GM21423 (cell line): Measurements from ENCODE around the gene DOCK10.
"Not testable (repeated sequence)": the region's sequence is repeated elsewhere in the genome, so short reads cannot be mapped to it uniquely, and the experiment has no call there.

Experiments
- ATAC-seq: cut with Tn5 transposase; IDR thresholded peaks from one replicate; pipeline ENCODE4 v1.9.1; 2021; ENCODE audit warnings: mild to moderate bottlenecking, moderate library complexity; ENCODE audit not compliant: unreplicated experiment

DOCK10 gene

GRCh38 chr2:225041851-225042799 lies at the start of gene DOCK10:
DOCK10 (minus strand) TSS chr2:225042468; CDS start chr2:225042374, 94 bp downstream.
- ATAC-seq: peak; percentile 26

GRCh38 chr2:225091336-225091735 lies 49.1 kb upstream of the DOCK10 start:
- ATAC-seq: no peak

GRCh38 chr2:225090746-225091145 lies 48.5 kb upstream of the DOCK10 start:
- ATAC-seq: no peak

- ATAC-seq: no peak
Measured at GRCh38 chr2:225086915-225087314, 44.6 kb upstream of the DOCK10 start.

GRCh38 chr2:225086439-225086838 lies 44.2 kb upstream of the DOCK10 start:
- ATAC-seq: no peak

- no peak for ATAC-seq
Measured at GRCh38 chr2:225083276-225083675, 41.0 kb upstream of the DOCK10 start.

GRCh38 chr2:225076125-225076524 lies 33.9 kb upstream of the DOCK10 start:
- no peak for ATAC-seq

GRCh38 chr2:225074919-225075681 lies 32.8 kb upstream of the DOCK10 start:
- ATAC-seq: no peak

GRCh38 chr2:225074366-225074765 lies 32.1 kb upstream of the DOCK10 start:
- no peak for ATAC-seq

GRCh38 chr2:225073198-225073597 lies 30.9 kb upstream of the DOCK10 start:
- no peak for ATAC-seq

GRCh38 chr2:225072444-225072843 lies 30.2 kb upstream of the DOCK10 start:
- ATAC-seq: no peak

GRCh38 chr2:225070811-225071210 lies 28.5 kb upstream of the DOCK10 start:
- no peak for ATAC-seq

- no peak for ATAC-seq
Measured at GRCh38 chr2:225069966-225070365, 27.7 kb upstream of the DOCK10 start.

GRCh38 chr2:225069477-225069876 lies 27.2 kb upstream of the DOCK10 start:
- ATAC-seq: no peak

GRCh38 chr2:225065882-225066281 lies 23.6 kb upstream of the DOCK10 start:
- no peak for ATAC-seq

- no peak for ATAC-seq
Measured at GRCh38 chr2:225064928-225065327, 22.7 kb upstream of the DOCK10 start.

- no peak for ATAC-seq
Measured at GRCh38 chr2:225064362-225064761, 22.1 kb upstream of the DOCK10 start.

GRCh38 chr2:225056330-225057073 lies 14.2 kb upstream of the DOCK10 start:
- ATAC-seq: no peak

GRCh38 chr2:225055714-225056113 lies 13.4 kb upstream of the DOCK10 start:
- no peak for ATAC-seq

GRCh38 chr2:225052703-225053102 lies 10.4 kb upstream of the DOCK10 start:
- ATAC-seq: peak; percentile 90

- not testable (repeated sequence) for ATAC-seq
Measured at GRCh38 chr2:225047502-225047901, 5.2 kb upstream of the DOCK10 start.
